HG03108 (cell line): ENCODE results near the gene PARD3.

Experiments
- ATAC-seq: cut with Tn5 transposase; IDR thresholded peaks from one replicate; pipeline ENCODE4 v1.9.1; 2021; ENCODE audit warnings: moderate library complexity; ENCODE audit not compliant: unreplicated experiment

PARD3 gene

GRCh38 chr10:34101001-34101400 is 714.1 kb downstream of the PARD3 start:
- no peak for ATAC-seq

- ATAC-seq, result no peak
Measured at GRCh38 chr10:34098821-34099567, 716.1 kb downstream of the PARD3 start.

- ATAC-seq, result no peak
Measured at GRCh38 chr10:34097682-34098081, 717.4 kb downstream of the PARD3 start.

- no peak for ATAC-seq
Measured at GRCh38 chr10:34094961-34095360, 720.1 kb downstream of the PARD3 start.

GRCh38 chr10:34094146-34094696 is 720.9 kb downstream of the PARD3 start:
- no peak for ATAC-seq

GRCh38 chr10:34092891-34093290 is 722.2 kb downstream of the PARD3 start:
- no peak for ATAC-seq

GRCh38 chr10:34091635-34092195 is 723.4 kb downstream of the PARD3 start:
- ATAC-seq, result no peak

- no peak for ATAC-seq
Measured at GRCh38 chr10:34089253-34089652, 725.8 kb downstream of the PARD3 start.

GRCh38 chr10:34088208-34088794 is 726.8 kb downstream of the PARD3 start:
- no peak for ATAC-seq

GRCh38 chr10:34087095-34087418 is 728.0 kb downstream of the PARD3 start:
- no peak for ATAC-seq

- no peak for ATAC-seq
Measured at GRCh38 chr10:34083567-34083966, 731.5 kb downstream of the PARD3 start.

GRCh38 chr10:34081948-34082347 is 733.1 kb downstream of the PARD3 start:
- no peak for ATAC-seq

GRCh38 chr10:34081347-34081743 is 733.8 kb downstream of the PARD3 start:
- ATAC-seq, result no peak

GRCh38 chr10:34080485-34081346 is 734.4 kb downstream of the PARD3 start:
- ATAC-seq, result no peak

- ATAC-seq, result no peak
Measured at GRCh38 chr10:34079702-34080484, 735.2 kb downstream of the PARD3 start.

GRCh38 chr10:34078745-34079470 is 736.2 kb downstream of the PARD3 start:
- no peak for ATAC-seq

GRCh38 chr10:34078017-34078744 is 736.9 kb downstream of the PARD3 start:
- no peak for ATAC-seq

GRCh38 chr10:34076443-34076842 is 738.7 kb downstream of the PARD3 start:
- ATAC-seq, result no peak

GRCh38 chr10:34075254-34075926 is 739.7 kb downstream of the PARD3 start:
- no peak for ATAC-seq
